Measurements from ENCODE around the gene MGMT. TPM values are rescaled to one million over a fixed set of nuclear protein-coding genes. Genes with fewer than 3 reads are reported as not detected.

The MGMT gene
- polyA plus RNA-seq, 1 of the 3 experiments (the other 2 are of a cell fraction) = 10.8 TPM

DNA sequence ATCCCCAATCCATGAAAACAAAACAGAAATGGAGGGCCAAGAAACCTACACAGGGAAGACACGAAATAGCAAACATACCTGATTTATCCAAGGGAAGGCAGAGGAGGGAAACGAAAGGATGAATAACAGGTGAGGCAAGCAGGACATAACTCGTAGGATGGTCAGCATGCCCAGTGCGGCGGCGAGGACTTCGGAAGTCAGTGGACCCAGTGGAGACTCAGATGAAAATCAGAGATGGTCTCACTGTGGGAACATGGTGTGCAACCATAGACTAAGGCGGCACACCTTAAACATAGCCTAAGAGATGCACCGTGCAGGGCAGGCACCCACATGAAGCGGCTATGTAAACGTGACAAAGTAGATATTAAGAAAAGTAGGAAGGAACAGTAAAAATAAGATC lies 157.5 kb downstream of the MGMT start:
- TF ChIP-seq JUND (IDR thresholded peaks at IDR 0.05) (no peak), RXRA (IDR thresholded peaks at IDR 0.05; ENCODE audit: borderline replicate concordance, low read depth) (no peak), MXI1 (IDR thresholded peaks at IDR 0.05; ENCODE audit: low read depth, low read length) (no peak), RCOR1 (IDR thresholded peaks at IDR 0.05; ENCODE audit: low read length) (no peak), YY1 (IDR thresholded peaks at IDR 0.05; ENCODE audit: low read depth) (no peak)
- TF ChIP-seq, protein P1, sequence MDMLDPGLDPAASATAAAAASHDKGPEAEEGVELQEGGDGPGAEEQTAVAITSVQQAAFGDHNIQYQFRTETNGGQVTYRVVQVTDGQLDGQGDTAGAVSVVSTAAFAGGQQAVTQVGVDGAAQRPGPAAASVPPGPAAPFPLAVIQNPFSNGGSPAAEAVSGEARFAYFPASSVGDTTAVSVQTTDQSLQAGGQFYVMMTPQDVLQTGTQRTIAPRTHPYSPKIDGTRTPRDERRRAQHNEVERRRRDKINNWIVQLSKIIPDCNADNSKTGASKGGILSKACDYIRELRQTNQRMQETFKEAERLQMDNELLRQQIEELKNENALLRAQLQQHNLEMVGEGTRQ (IDR thresholded peaks at IDR 0.05; ENCODE audit: borderline replicate concordance, low read depth, low read length) = no peak
- peaks cover 0 to 8% of the 10 kb centered on the region in 2 experiments; a peak in 2 of 4 replicates for H3K4me1 ChIP-seq (ENCODE audit: control insufficient read depth in 1 of 2, insufficient read depth in 2 of 2, low read depth in 1 of 2, low read length in 1 of 2)
- no peaks in the 10 kb centered on the region for H3F3A ChIP-seq (replicated peaks; ENCODE audit: insufficient read depth)
- no peak overlapping the region for H3K4me2 ChIP-seq
- H3K9ac ChIP-seq = no peak overlapping the region
- no peak overlapping the region for H3K4me3 ChIP-seq (ENCODE audit: low read depth in 2 of 2, low read length in 1 of 2)
- H3K9me3 ChIP-seq = no peaks in the 10 kb centered on the region
- no peaks in the 10 kb centered on the region for H4K20me1 ChIP-seq (ENCODE audit: insufficient read depth)
- no peak overlapping the region for H3K27ac ChIP-seq (ENCODE audit: low read depth in 2 of 2, low read length in 1 of 2)
- H3K36me3 ChIP-seq (replicated peaks in 1 of 2; ENCODE audit: control insufficient read depth in 1 of 2, insufficient read depth in 2 of 2, low read length in 1 of 2) = no peaks in the 10 kb centered on the region
- CTCF ChIA-PET = no interaction called here
- H3K9me2 ChIP-seq = no peaks in the 10 kb centered on the region
- H2AFZ ChIP-seq (ENCODE audit: low read depth) = no peak overlapping the region
- H3K79me2 ChIP-seq (ENCODE audit: insufficient read depth) = no peaks in the 10 kb centered on the region
- no peak for DNase-seq
- POLR2A ChIA-PET = no interaction called here
- WGBS (ENCODE audit: low lambda C conversion rate) = 75% methylated on average over 11 of the region's 11 CpGs
- H3K27me3 ChIP-seq (ENCODE audit: insufficient read depth) = no peaks in the 10 kb centered on the region

DNA sequence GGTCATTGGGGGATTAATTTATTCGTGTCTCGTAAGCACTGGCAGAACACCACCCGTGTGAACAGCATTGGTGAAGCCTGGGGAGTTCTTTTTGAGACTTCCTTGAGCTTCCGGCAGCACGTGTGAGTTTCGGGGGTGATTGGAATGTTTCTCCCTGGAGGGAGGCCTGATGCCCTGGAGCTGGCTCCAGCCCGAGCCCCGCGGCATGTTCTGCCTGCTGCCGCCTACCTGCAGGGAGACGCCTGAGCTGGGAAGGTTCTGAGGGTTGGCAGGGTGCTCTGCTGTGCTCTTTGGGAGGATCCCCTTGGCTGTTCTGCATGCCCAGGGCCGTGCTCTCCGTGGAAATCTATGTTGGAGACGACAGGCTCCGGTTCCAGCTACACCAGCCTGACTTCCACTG lies 159.3 kb downstream of the MGMT start:
- H3K4me3 ChIP-seq (ENCODE audit: low read depth in 2 of 2, low read length in 1 of 2) = no peak overlapping the region
- POLR2A ChIA-PET = no interaction called here
- no peak overlapping the region for H3K4me2 ChIP-seq
- 62% methylated on average over 11 of the region's 15 CpGs for WGBS (ENCODE audit: low lambda C conversion rate)
- H3K9me3 ChIP-seq = no peaks in the 10 kb centered on the region
- H3F3A ChIP-seq (replicated peaks; ENCODE audit: insufficient read depth) = no peaks in the 10 kb centered on the region
- no peaks in the 10 kb centered on the region for H3K36me3 ChIP-seq (replicated peaks in 1 of 2; ENCODE audit: control insufficient read depth in 1 of 2, insufficient read depth in 2 of 2, low read length in 1 of 2)
- no peak overlapping the region for H3K27ac ChIP-seq (ENCODE audit: low read depth in 2 of 2, low read length in 1 of 2)
- DNase-seq = no peak
- CTCF ChIA-PET = interaction anchor here (1.3 kb wide), 1 partner anchor 18 kb away, joined by 4 read pairs; no protein-coding TSS in a partner anchor
- no peak for TF ChIP-seq EZH2phosphoT487 (IDR thresholded peaks at IDR 0.05; ENCODE audit: borderline replicate concordance, low read depth)
- no peak for TF ChIP-seq ELF1 (IDR thresholded peaks at IDR 0.05)
- TF ChIP-seq JUND (IDR thresholded peaks at IDR 0.05) = no peak
- TF ChIP-seq RXRA (IDR thresholded peaks at IDR 0.05; ENCODE audit: borderline replicate concordance, low read depth) = no peak
- no peak for TF ChIP-seq YY1 (IDR thresholded peaks at IDR 0.05; ENCODE audit: low read depth)
- TF ChIP-seq, protein P1 (IDR thresholded peaks at IDR 0.05; ENCODE audit: borderline replicate concordance, low read depth, low read length) = no peak
- TF ChIP-seq GATA2 (CRISPR knock-in tag; IDR thresholded peaks at IDR 0.05) = no peak
- TF ChIP-seq, protein P2, sequence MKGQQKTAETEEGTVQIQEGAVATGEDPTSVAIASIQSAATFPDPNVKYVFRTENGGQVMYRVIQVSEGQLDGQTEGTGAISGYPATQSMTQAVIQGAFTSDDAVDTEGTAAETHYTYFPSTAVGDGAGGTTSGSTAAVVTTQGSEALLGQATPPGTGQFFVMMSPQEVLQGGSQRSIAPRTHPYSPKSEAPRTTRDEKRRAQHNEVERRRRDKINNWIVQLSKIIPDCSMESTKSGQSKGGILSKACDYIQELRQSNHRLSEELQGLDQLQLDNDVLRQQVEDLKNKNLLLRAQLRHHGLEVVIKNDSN (IDR thresholded peaks at IDR 0.05; ENCODE audit: borderline replicate concordance, low read depth) = no peak
- H3K4me1 ChIP-seq (ENCODE audit: control insufficient read depth in 1 of 2, insufficient read depth in 2 of 2, low read depth in 1 of 2, low read length in 1 of 2) = peaks cover 0 to 8% of the 10 kb centered on the region in 2 experiments; a peak in 2 of 4 replicates
- no peaks in the 10 kb centered on the region for H4K20me1 ChIP-seq (ENCODE audit: insufficient read depth)
- no peaks in the 10 kb centered on the region for H3K9me2 ChIP-seq
- H2AFZ ChIP-seq (ENCODE audit: low read depth) = no peak overlapping the region
- no peaks in the 10 kb centered on the region for H3K79me2 ChIP-seq (ENCODE audit: insufficient read depth)
- H3K27me3 ChIP-seq (ENCODE audit: insufficient read depth) = no peaks in the 10 kb centered on the region
- H3K9ac ChIP-seq = no peak overlapping the region

Data from SK-N-SH (cell line).